SH-SY5Y (cell line): ENCODE results near the gene IER3IP1.

Experiments
- GATA2 ChIP-seq: IDR thresholded peaks from 2 replicates; pipeline ENCODE4 v1.6.1; 2011; ENCODE audit warnings: mild to moderate bottlenecking, low read depth, low read length
- GATA3 ChIP-seq: IDR thresholded peaks from 2 replicates; pipeline ENCODE4 v1.6.1; 2011; ENCODE audit warnings: low read depth, mild to moderate bottlenecking, low read length, moderate library complexity

DNA sequence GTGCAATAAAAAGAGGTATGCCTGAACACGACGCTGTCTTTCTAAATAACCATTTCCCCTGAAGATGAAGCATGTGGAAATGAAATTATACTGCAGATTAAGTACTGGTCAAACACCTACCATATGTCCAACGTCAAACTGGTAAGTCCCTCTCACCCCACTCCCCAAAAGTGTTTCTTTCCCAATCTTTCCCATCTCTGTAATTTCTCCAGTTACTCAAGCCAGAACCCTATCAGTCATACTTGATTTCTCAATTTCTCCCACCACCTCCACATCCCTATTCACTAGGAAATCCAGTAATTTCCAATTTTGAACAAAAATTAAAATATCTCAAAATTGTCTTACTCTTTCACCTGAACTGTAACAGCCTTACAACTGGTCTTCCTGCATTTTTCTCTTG lies 55.0 kb downstream of the IER3IP1 start:
- TF ChIP-seq GATA3 (no peak), GATA2 (no peak)
